Activated CD4-positive, alpha-beta memory T cell treated with anti-CD3 and anti-CD28 coated beads, Interleukin-2, amount 10 ng/mL, durations not matched to agents 7 days and 5 days (primary cell): ENCODE results near the gene HECA. TPM values are rescaled to one million over a fixed set of nuclear protein-coding genes. Genes with fewer than 3 reads are reported as not detected.
"Not testable (repeated sequence)": the region's sequence is repeated elsewhere in the genome, so short reads cannot be mapped to it uniquely, and the experiment has no call there.

Experiments used
- CTCF ChIA-PET: fragments of 350-600 bp; sonication (Branson Sonifier 250); formaldehyde crosslinking; loops from one replicate; lab custom pipeline; 2021; ENCODE audit warnings: antibody characterized with exemption, inconsistent platforms; lab: Charles Lee
- POLR2A ChIA-PET: fragments of 350-600 bp; sonication (Branson Sonifier 250); formaldehyde crosslinking; loops from one replicate; lab custom pipeline; 2021; ENCODE audit warnings: antibody characterized with exemption; lab: Charles Lee
- DNase-seq: peaks from one replicate; pipeline ENCODE4 v3.0.0-alpha.2; 2020
- H3K27ac Mint-ChIP-seq: one replicate; pipeline ENCODE4 v1.8.0; 2021; ENCODE audit warnings: mild to moderate bottlenecking, mixed read lengths
- H3K27me3 Mint-ChIP-seq: one replicate; pipeline ENCODE4 v1.8.0; 2021; ENCODE audit warnings: mixed read lengths
- H3K36me3 Mint-ChIP-seq: one replicate; pipeline ENCODE4 v1.8.0; 2021; ENCODE audit warnings: low read depth, mixed read lengths
- H3K4me1 Mint-ChIP-seq: one replicate; pipeline ENCODE4 v1.8.0; 2021; ENCODE audit warnings: mixed read lengths
- H3K4me3 Mint-ChIP-seq: one replicate; pipeline ENCODE4 v1.8.0; 2021; ENCODE audit warnings: mild to moderate bottlenecking, mixed read lengths
- H3K9me3 Mint-ChIP-seq: one replicate; pipeline ENCODE4 v1.8.0; 2021; ENCODE audit warnings: mixed read lengths
- total RNA-seq, 2 experiments: library from RNA; stranded (reverse); gene quantifications; one replicate each; pipeline ENCODE4 v1.2.3, GENCODE V29; 2021

HECA gene
- total RNA-seq, 2 experiments from 2014 or later = 78.9 to 81.7 TPM

DNA sequence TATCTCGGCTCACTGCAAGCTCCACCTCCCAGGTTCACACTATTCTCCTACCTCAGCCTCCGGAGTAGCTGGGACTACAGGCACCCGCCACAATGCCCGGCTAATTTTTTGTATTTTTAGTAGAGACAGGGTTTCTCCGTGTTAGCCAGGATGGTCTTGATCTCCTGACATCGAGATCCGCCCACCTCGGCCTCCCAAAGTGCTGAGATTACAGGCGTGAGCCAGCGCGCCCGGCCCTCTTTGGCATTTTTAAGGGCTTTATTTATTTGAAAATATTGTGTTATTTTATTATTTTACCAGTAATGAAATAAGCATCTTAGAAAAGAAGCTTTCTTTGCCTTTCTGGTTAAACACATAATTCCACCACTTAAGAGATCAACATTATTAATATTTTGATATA lies 6.0 kb downstream of the HECA start:
- ChIA-PET CTCF (interaction anchor here (0.8 to 2.0 kb wide), 7 partner anchors 8 to 229 kb away, joined by 3 to 7 read pairs (median 4); no protein-coding TSS in a partner anchor), POLR2A (interaction anchor here (0.8 to 6.3 kb wide), 6 partner anchors 9 to 112 kb away, joined by 4 to 119 read pairs (median 25); partner anchors contain the start of gene ABRACL)
- not testable (repeated sequence) for H3K9me3 Mint-ChIP-seq, DNase-seq, H3K27me3 Mint-ChIP-seq
- peaks cover 60% of the 10 kb centered on the region for H3K36me3 Mint-ChIP-seq
- H3K27ac Mint-ChIP-seq = peak overlapping the region; percentile 73
- H3K4me1 Mint-ChIP-seq = peaks cover 72% of the 10 kb centered on the region
- peak overlapping the region; percentile 68 for H3K4me3 Mint-ChIP-seq

- H3K27ac Mint-ChIP-seq = peak overlapping the region; percentile 88
- H3K9me3 Mint-ChIP-seq = no peaks in the 10 kb centered on the region
- ChIA-PET CTCF (interaction anchor here (1.4 to 4.2 kb wide), 2 partner anchors 108 to 222 kb away, joined by 4 to 15 read pairs; no protein-coding TSS in a partner anchor), POLR2A (interaction anchor here (0.9 to 7.6 kb wide), 9 partner anchors 8 to 232 kb away, joined by 4 to 119 read pairs (median 6); partner anchors contain the start of genes CITED2 and HECA)
- H3K36me3 Mint-ChIP-seq = peaks cover 46% of the 10 kb centered on the region
- H3K27me3 Mint-ChIP-seq = no peaks in the 10 kb centered on the region
- DNase-seq = no peak
- no peak overlapping the region for H3K4me3 Mint-ChIP-seq
- H3K4me1 Mint-ChIP-seq = peaks cover 84% of the 10 kb centered on the region
Observed at GRCh38 chr6:139142262-139142661, 7.4 kb downstream of the HECA start.

GRCh38 chr6:139143111-139143510 lies 8.2 kb downstream of the HECA start:
- Mint-ChIP-seq H3K36me3 (peaks cover 41% of the 10 kb centered on the region), H3K4me1 (peaks cover 86% of the 10 kb centered on the region), H3K27me3 (no peaks in the 10 kb centered on the region), H3K27ac (peak overlapping the region; percentile 88), H3K9me3 (no peaks in the 10 kb centered on the region), H3K4me3 (no peak overlapping the region)
- DNase-seq = no peak
- ChIA-PET POLR2A (interaction anchor here (0.9 to 7.6 kb wide), 13 partner anchors 9 to 231 kb away, joined by 3 to 104 read pairs (median 5); partner anchors contain the start of genes CITED2, HECA and TXLNB), CTCF (interaction anchor here (1.2 to 4.2 kb wide), 4 partner anchors 11 to 221 kb away, joined by 3 to 15 read pairs (median 4); no protein-coding TSS in a partner anchor)

DNA sequence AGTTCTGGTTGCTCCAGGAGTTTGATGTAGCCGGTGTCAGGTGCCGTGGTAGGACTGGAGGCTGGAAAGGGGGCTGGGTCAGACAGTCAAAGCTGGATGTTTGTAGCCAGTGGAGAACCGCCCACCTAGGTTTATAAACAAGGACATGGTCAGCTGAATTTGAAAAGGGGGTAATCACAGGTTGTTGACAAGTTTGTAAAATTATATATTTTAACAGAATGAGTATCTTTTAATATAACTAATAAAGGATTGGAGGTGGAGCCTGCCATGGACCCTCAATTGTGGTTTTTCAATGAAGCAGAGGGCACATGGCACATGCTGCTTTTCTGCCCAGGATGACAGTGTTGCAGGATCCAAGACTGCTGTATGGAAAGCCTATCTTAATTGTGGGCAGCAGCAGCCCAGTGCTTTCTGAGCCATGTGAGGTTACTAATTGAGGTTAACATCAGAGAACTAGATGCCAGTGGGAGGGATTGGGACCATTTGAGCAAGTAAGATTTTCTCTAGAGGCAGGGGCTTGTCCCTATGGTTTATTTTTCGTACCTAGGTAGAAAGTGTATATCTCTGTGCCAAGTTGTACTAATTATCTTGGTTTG lies 9.7 kb downstream of the HECA start:
- Mint-ChIP-seq H3K4me3 (peak overlapping the region; percentile 49), H3K27ac (peak overlapping the region; percentile 88), H3K9me3 (no peaks in the 10 kb centered on the region), H3K36me3 (peaks cover 33% of the 10 kb centered on the region), H3K27me3 (no peaks in the 10 kb centered on the region), H3K4me1 (peaks cover 90% of the 10 kb centered on the region)
- no peak for DNase-seq
- ChIA-PET CTCF (interaction anchor here (1.2 to 4.2 kb wide), 8 partner anchors 10 to 230 kb away, joined by 3 to 15 read pairs (median 6); partner anchors contain the start of gene CITED2), POLR2A (interaction anchor here (0.7 to 7.6 kb wide), 11 partner anchors 9 to 230 kb away, joined by 3 to 104 read pairs (median 12); partner anchors contain the start of genes CITED2, HECA and TXLNB)

DNA sequence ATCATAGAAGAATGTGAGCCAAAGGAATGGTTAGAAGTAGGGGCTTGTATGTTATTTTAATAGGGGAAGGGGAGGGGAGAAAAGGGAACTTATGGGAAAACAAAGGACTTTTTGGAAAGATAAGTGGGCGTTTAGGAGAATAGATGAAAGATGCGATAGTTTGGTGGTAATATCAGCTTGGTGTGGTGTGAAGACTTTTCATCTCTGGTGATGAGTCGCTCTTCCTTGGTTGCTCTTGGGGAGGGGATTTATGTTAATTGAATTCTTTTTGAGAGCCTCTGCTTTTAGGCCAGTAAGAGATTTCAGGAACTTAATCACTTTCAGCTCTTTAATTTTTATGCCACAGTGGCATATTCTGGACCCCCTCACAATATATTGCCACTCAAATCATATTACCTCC lies 10.8 kb downstream of the HECA start:
- H3K4me3 Mint-ChIP-seq = peak overlapping the region; percentile 49
- peaks cover 89% of the 10 kb centered on the region for H3K4me1 Mint-ChIP-seq
- ChIA-PET POLR2A (interaction anchor here (0.7 to 7.6 kb wide), 15 partner anchors 8 to 229 kb away, joined by 3 to 104 read pairs (median 6); partner anchors contain the start of genes CITED2, HECA and TXLNB), CTCF (interaction anchor here (1.2 to 4.2 kb wide), 8 partner anchors 7 to 229 kb away, joined by 3 to 15 read pairs (median 9); partner anchors contain the start of gene CITED2)
- H3K9me3 Mint-ChIP-seq = no peaks in the 10 kb centered on the region
- H3K36me3 Mint-ChIP-seq = peaks cover 28% of the 10 kb centered on the region
- no peaks in the 10 kb centered on the region for H3K27me3 Mint-ChIP-seq
- peak overlapping the region; percentile 88 for H3K27ac Mint-ChIP-seq
- DNase-seq = no peak

DNA sequence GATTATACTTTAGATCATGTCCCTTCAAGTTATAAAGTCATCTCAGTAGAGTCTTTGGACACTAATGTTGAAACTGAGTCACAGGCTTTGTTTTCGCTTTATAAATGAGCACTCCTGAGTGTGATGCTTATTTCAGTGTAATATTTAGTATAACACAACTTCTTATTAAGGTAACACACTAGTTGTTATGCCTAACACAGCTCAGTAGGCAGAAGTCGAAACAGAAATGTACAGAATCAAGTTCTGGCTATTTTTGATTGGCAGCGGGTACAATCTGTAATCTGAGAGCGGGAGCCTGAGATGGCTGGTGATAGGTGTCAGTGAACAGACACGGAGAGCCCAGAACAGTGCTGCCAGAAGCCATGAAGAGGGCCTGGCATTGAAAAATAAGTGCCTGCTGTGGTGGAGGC lies 11.4 kb downstream of the HECA start:
- ChIA-PET CTCF (interaction anchor here (1.3 to 4.2 kb wide), 6 partner anchors 8 to 227 kb away, joined by 4 to 15 read pairs (median 8); no protein-coding TSS in a partner anchor), POLR2A (interaction anchor here (1.0 to 7.6 kb wide), 14 partner anchors 8 to 229 kb away, joined by 3 to 104 read pairs (median 9); partner anchors contain the start of genes CITED2, HECA and TXLNB)
- peaks cover 93% of the 10 kb centered on the region for H3K4me1 Mint-ChIP-seq
- H3K27me3 Mint-ChIP-seq = no peaks in the 10 kb centered on the region
- DNase-seq = no peak
- H3K36me3 Mint-ChIP-seq = peaks cover 27% of the 10 kb centered on the region
- no peaks in the 10 kb centered on the region for H3K9me3 Mint-ChIP-seq
- peak overlapping the region; percentile 49 for H3K4me3 Mint-ChIP-seq
- peak overlapping the region; percentile 88 for H3K27ac Mint-ChIP-seq

GRCh38 chr6:139147628-139148027 lies 12.7 kb downstream of the HECA start:
- POLR2A ChIA-PET = interaction anchor here (2.7 to 7.6 kb wide), 3 partner anchors 10 to 22 kb away, joined by 32 to 104 read pairs (median 48); no protein-coding TSS in a partner anchor
- Mint-ChIP-seq H3K27me3 (no peaks in the 10 kb centered on the region), H3K4me1 (peaks cover 98% of the 10 kb centered on the region), H3K27ac (peak overlapping the region; percentile 88), H3K4me3 (peak overlapping the region; percentile 46), H3K36me3 (peaks cover 22% of the 10 kb centered on the region), H3K9me3 (no peaks in the 10 kb centered on the region)
- CTCF ChIA-PET = interaction anchor here (2.7 kb wide), 1 partner anchor 9 kb away, joined by 12 read pairs; no protein-coding TSS in a partner anchor
- DNase-seq = no peak

DNA sequence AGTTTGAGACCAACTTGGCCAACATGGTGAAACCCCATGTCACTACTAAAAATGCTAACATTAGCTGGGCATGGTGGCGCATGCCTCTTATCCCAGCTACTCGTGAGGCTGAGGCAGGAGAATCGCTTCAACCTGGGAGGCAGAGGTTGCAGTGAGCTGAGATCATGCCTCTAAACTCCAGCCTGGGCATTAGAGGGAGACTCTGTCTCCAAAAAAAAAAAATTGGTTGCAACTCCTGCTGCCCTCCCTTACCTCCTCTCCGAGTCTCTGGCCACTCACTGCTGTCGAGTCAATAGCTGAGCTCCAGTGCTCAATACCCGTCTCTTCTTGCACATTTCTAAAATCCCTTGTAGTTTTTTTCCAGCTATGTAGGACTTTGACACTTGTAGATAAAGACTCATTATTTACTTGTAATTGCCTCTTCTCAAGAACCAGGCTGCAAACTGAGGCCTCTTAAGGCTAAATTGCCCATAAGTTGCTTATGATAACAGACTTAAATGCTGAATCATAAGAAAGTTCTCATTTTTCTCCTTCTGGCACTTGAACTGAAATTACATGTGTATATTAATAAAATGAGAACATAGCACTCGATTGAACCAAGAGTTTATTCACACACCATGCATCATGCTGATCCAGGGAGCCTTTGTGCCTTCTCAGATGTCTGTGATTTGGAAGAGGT lies 13.8 kb downstream of the HECA start:
- H3K4me1 Mint-ChIP-seq = peaks cover 92% of the 10 kb centered on the region
- peaks cover 13% of the 10 kb centered on the region for H3K36me3 Mint-ChIP-seq
- H3K9me3 Mint-ChIP-seq = no peaks in the 10 kb centered on the region
- no peaks in the 10 kb centered on the region for H3K27me3 Mint-ChIP-seq
- DNase-seq = no peak
- H3K4me3 Mint-ChIP-seq = no peak overlapping the region
- peak overlapping the region; percentile 76 for H3K27ac Mint-ChIP-seq
- ChIA-PET POLR2A (interaction anchor here (1.7 to 8.5 kb wide), 5 partner anchors 10 to 143 kb away, joined by 7 to 119 read pairs (median 44); partner anchors contain the start of genes HECA and TXLNB), CTCF (interaction anchor here (0.7 to 1.8 kb wide), 3 partner anchors 8 to 126 kb away, joined by 3 to 5 read pairs (median 4); no protein-coding TSS in a partner anchor)

DNA sequence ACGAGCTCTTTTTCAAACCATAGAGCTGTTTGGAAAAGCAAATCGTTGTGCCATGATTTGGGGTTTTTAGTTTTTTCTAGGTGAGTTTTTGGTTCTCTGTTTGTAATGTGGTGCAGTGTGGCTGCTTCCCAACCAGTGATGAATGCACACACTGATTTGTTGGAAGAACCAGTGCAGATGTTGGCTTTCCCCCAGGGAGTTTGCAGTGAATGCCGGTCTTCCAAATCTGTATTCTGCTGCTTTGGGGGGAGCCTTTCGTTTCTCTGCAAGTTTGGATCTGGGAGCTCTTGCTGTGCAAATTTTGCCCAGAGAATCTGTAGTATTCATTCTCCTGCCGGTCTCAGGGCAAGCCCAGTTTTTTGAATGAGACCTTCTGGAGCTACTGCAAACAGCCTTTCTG lies 14.5 kb downstream of the HECA start:
- ChIA-PET CTCF (interaction anchor here (1.0 to 1.8 kb wide), 3 partner anchors 9 to 24 kb away, joined by 3 to 5 read pairs (median 4); no protein-coding TSS in a partner anchor), POLR2A (interaction anchor here (1.7 to 8.5 kb wide), 5 partner anchors 10 to 142 kb away, joined by 7 to 119 read pairs (median 44); partner anchors contain the start of genes HECA and TXLNB)
- H3K9me3 Mint-ChIP-seq = no peaks in the 10 kb centered on the region
- H3K36me3 Mint-ChIP-seq = peaks cover 10% of the 10 kb centered on the region
- no peak for DNase-seq
- peak overlapping the region; percentile 76 for H3K27ac Mint-ChIP-seq
- H3K27me3 Mint-ChIP-seq = no peaks in the 10 kb centered on the region
- no peak overlapping the region for H3K4me3 Mint-ChIP-seq
- peaks cover 92% of the 10 kb centered on the region for H3K4me1 Mint-ChIP-seq

- DNase-seq = no peak
- Mint-ChIP-seq H3K4me1 (peaks cover 89% of the 10 kb centered on the region), H3K9me3 (no peaks in the 10 kb centered on the region), H3K4me3 (peak overlapping the region; percentile 59), H3K36me3 (peaks cover 15% of the 10 kb centered on the region), H3K27me3 (no peaks in the 10 kb centered on the region), H3K27ac (peak overlapping the region; percentile 87)
- ChIA-PET POLR2A (interaction anchor here (0.7 to 8.5 kb wide), 7 partner anchors 10 to 221 kb away, joined by 3 to 119 read pairs (median 13); partner anchors contain the start of genes HECA and TXLNB), CTCF (interaction anchor here (1.1 to 1.5 kb wide), 3 partner anchors 11 to 25 kb away, joined by 3 to 4 read pairs (median 4); no protein-coding TSS in a partner anchor)
Observed at GRCh38 chr6:139150920-139151319, 16.0 kb downstream of the HECA start.

- CTCF ChIA-PET = interaction anchor here (1.0 to 1.5 kb wide), 6 partner anchors 11 to 45 kb away, joined by 3 to 7 read pairs (median 3); no protein-coding TSS in a partner anchor
- POLR2A ChIA-PET = interaction anchor here (1.2 to 8.5 kb wide), 11 partner anchors 7 to 223 kb away, joined by 4 to 119 read pairs (median 10); partner anchors contain the start of genes CITED2, HECA and TXLNB
Observed at GRCh38 chr6:139151425-139152087, 16.7 kb downstream of the HECA start.

More at GRCh38 chr6:139151425-139152087, 16.7 kb downstream of the HECA start:
- Mint-ChIP-seq H3K9me3 (no peaks in the 10 kb centered on the region), H3K36me3 (peaks cover 19% of the 10 kb centered on the region), H3K4me1 (peaks cover 87% of the 10 kb centered on the region), H3K27ac (peak overlapping the region; percentile 87), H3K27me3 (no peaks in the 10 kb centered on the region), H3K4me3 (peak overlapping the region; percentile 59)
- DNase-seq = no peak
